Liver (tissue), 9 donors: ENCODE results near the gene SPP2. TPM values are rescaled to one million over a fixed set of nuclear protein-coding genes. Genes with fewer than 3 reads are reported as not detected.

Experiments used
- DNase-seq: peaks from one replicate; pipeline ENCODE4 v3.0.0-alpha.2; 2017; ENCODE audit warnings: low spot score
- H3K27ac ChIP-seq, 2 donors: one replicate each; pipeline ENCODE4 v1.7.0; 2013; ENCODE audit warnings: inconsistent platforms in 2 of 2, low read length in 2 of 2, control low read depth in 1 of 2, low read depth in 1 of 2, mild to moderate bottlenecking in 1 of 2
- H3K27me3 ChIP-seq, 4 donors: one replicate each; pipeline versions ENCODE4 v1.6.1 to v1.7.0; 2013; ENCODE audit warnings: low read length in 3 of 4, inconsistent platforms in 1 of 4, mild to moderate bottlenecking in 1 of 4, moderate library complexity in 1 of 4; ENCODE audit not compliant: control insufficient read depth in 4 of 4, insufficient read depth in 4 of 4
- H3K36me3 ChIP-seq, 4 donors: one replicate each; pipeline versions ENCODE4 v1.6.1 to v1.7.0; 2013; ENCODE audit warnings: low read length in 3 of 4, mild to moderate bottlenecking in 3 of 4, low read depth in 1 of 4, moderate library complexity in 1 of 4; ENCODE audit not compliant: control insufficient read depth in 4 of 4, insufficient read depth in 3 of 4
- H3K4me1 ChIP-seq, 4 donors: one replicate each; pipeline versions ENCODE4 v1.6.1 to v1.7.0; 2013; ENCODE audit warnings: low read length in 3 of 4, mild to moderate bottlenecking in 3 of 4, moderate library complexity in 1 of 4; ENCODE audit not compliant: control insufficient read depth in 4 of 4, insufficient read depth in 4 of 4
- H3K4me3 ChIP-seq, 3 donors: one replicate each; pipeline versions ENCODE4 v1.6.1 to v1.7.0; 2013; ENCODE audit warnings: low read length in 3 of 3, control low read depth in 1 of 3, low read depth in 1 of 3, mild to moderate bottlenecking in 1 of 3
- H3K9ac ChIP-seq, 2 donors: one replicate each; pipeline ENCODE4 v1.7.0; 2013; ENCODE audit warnings: low read length in 2 of 2, mild to moderate bottlenecking in 2 of 2, moderate library complexity in 2 of 2, control low read depth in 1 of 2, low read depth in 1 of 2
- H3K9me3 ChIP-seq, 4 donors: one replicate each; pipeline versions ENCODE4 v1.6.1 to v1.7.0; 2013; ENCODE audit warnings: low read length in 3 of 4; ENCODE audit not compliant: control insufficient read depth in 4 of 4
- GABPA ChIP-seq, 2 donors: IDR thresholded peaks in 1 of 2; conservative IDR thresholded peaks in 1 of 2; 2 replicates each; pipeline ENCODE4 v1.6.1; 2016; ENCODE audit warnings: antibody characterized with exemption in 2 of 2, mild to moderate bottlenecking in 1 of 2, moderate library complexity in 1 of 2
- HNF4A ChIP-seq, 2 donors: conservative IDR thresholded peaks; 2 replicates each; pipeline ENCODE4 v1.6.1; 2016; ENCODE audit warnings: antibody characterized with exemption in 2 of 2, mild to moderate bottlenecking in 2 of 2
- HNF4G ChIP-seq: IDR thresholded peaks from 2 replicates; pipeline ENCODE4 v1.6.1; 2016; ENCODE audit warnings: antibody characterized with exemption
- JUND ChIP-seq, 2 donors: IDR thresholded peaks; 2 replicates each; pipeline ENCODE4 v1.6.1; 2016; ENCODE audit warnings: antibody characterized with exemption in 2 of 2
- NR2F2 ChIP-seq: IDR thresholded peaks from 2 replicates; pipeline ENCODE4 v1.6.1; 2016; ENCODE audit warnings: antibody characterized with exemption
- RAD21 ChIP-seq, 2 donors: IDR thresholded peaks; 2 replicates each; pipeline ENCODE4 v1.6.1; 2016; ENCODE audit warnings: antibody characterized with exemption in 2 of 2, mild to moderate bottlenecking in 2 of 2
- REST ChIP-seq: IDR thresholded peaks from 2 replicates; pipeline ENCODE4 v1.6.1; 2016; ENCODE audit warnings: antibody characterized with exemption, mild to moderate bottlenecking
- SP1 ChIP-seq: IDR thresholded peaks from 2 replicates; pipeline ENCODE4 v1.6.1; 2018; ENCODE audit warnings: antibody characterized with exemption, mild to moderate bottlenecking
- TAF1 ChIP-seq: conservative IDR thresholded peaks from 2 replicates; pipeline ENCODE4 v1.6.1; 2016; ENCODE audit warnings: antibody characterized with exemption, mild to moderate bottlenecking
- WGBS: extraction: QIAGEN DNeasy Blood & Tissue Kit; methylation state at CpG from one replicate; pipeline ENCODE4 v1.1.7; 2013; 5-methylcytosine and 5-hydroxymethylcytosine counted together
- polyA plus RNA-seq, 2 donors: library from polyadenylated mRNA; stranded (reverse) in 1 of 2; unstranded in 1 of 2; fragments of 200-250 nt in 1 of 2; fragments of >200 nt in 1 of 2; fragmentation: Nextera tagmentation in 1 of 2; extraction: Ambion mirVana in 1 of 2; gene quantifications; one replicate each; pipeline versions ENCODE4 v1.2.1 to v1.2.3, GENCODE V29; 2013 to 2015
- total RNA-seq, 2 donors: library from RNA; depleted of rRNA; stranded (reverse); fragments of >200 nt; gene quantifications; one replicate each; pipeline ENCODE4 v1.2.3, GENCODE V29; 2014
- TF ChIP-seq, protein P1 (sequence below): IDR thresholded peaks from 2 replicates; pipeline ENCODE4 v1.6.1; 2016; ENCODE audit warnings: antibody characterized with exemption
- TF ChIP-seq, protein P2 (sequence below): fragments of 150-350 bp; IDR thresholded peaks from 2 replicates; pipeline ENCODE4 v1.5.1; 2017; ENCODE audit warnings: improper control_type of control experiment, low read depth, low read length; ENCODE audit not compliant: missing input control
- TF ChIP-seq, protein P3 (sequence below): IDR thresholded peaks from 2 replicates; pipeline ENCODE4 v1.6.1; 2016; ENCODE audit warnings: antibody characterized with exemption
- donor health status: healthy.
- donor health status: healthy.
- donor health status: healthy.
- donor health status: healthy.
- donor health status: healthy.

SPP2 gene
- total and polyA plus RNA-seq, 4 donors = 76.7 to 584 (median 147) TPM

DNA sequence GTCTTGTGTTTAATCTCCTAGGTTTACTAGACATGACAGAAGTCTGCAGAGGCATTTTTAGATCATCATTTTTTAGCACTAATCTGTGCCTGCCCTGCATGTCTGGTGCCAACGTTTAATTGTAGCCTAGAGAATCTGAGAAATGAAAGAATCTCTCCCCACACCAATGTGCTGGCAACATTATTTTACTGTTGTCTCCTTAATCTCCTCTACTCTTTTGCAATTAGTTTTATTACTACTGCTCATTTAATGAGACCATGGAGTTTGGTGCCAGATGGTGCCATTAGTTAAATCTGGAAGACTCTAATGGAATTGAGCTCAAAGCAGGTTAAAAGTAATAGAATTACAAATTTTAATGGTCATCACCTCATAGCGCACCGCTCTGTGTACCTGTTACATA is 4.0 kb upstream of the SPP2 start:
- H3K4me3 ChIP-seq = no peak overlapping the region
- 92% methylated on average over 3 of the region's 3 CpGs for WGBS
- H3K9me3 ChIP-seq = no peaks in the 10 kb centered on the region

More for the DNA sequence above, 4.0 kb upstream of the SPP2 start:
- H3K27ac ChIP-seq = no peak overlapping the region
- H3K36me3 ChIP-seq = no peaks in the 10 kb centered on the region
- H3K4me1 ChIP-seq = peaks cover 0 to 13% (median 1%) of the 10 kb centered on the region in 4 donors
- no peaks in the 10 kb centered on the region for H3K27me3 ChIP-seq
- DNase-seq = no peak
- TF ChIP-seq HNF4G (no peak), SP1 (no peak), JUND (IDR thresholded peaks at IDR 0.05) (no peak), HNF4A (conservative IDR thresholded peaks at IDR 0.05) (no peak), RAD21 (IDR thresholded peaks at IDR 0.05) (no peak), NR2F2 (no peak), GABPA (IDR thresholded peaks at IDR 0.05 in 1 of 2, conservative IDR thresholded peaks at IDR 0.05 in 1 of 2) (no peak), REST (no peak), TAF1 (no peak)
- TF ChIP-seq, protein P1, sequence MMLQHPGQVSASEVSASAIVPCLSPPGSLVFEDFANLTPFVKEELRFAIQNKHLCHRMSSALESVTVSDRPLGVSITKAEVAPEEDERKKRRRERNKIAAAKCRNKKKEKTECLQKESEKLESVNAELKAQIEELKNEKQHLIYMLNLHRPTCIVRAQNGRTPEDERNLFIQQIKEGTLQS = no peak
- TF ChIP-seq, protein P2, sequence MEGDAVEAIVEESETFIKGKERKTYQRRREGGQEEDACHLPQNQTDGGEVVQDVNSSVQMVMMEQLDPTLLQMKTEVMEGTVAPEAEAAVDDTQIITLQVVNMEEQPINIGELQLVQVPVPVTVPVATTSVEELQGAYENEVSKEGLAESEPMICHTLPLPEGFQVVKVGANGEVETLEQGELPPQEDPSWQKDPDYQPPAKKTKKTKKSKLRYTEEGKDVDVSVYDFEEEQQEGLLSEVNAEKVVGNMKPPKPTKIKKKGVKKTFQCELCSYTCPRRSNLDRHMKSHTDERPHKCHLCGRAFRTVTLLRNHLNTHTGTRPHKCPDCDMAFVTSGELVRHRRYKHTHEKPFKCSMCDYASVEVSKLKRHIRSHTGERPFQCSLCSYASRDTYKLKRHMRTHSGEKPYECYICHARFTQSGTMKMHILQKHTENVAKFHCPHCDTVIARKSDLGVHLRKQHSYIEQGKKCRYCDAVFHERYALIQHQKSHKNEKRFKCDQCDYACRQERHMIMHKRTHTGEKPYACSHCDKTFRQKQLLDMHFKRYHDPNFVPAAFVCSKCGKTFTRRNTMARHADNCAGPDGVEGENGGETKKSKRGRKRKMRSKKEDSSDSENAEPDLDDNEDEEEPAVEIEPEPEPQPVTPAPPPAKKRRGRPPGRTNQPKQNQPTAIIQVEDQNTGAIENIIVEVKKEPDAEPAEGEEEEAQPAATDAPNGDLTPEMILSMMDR = no peak
- TF ChIP-seq, protein P3, sequence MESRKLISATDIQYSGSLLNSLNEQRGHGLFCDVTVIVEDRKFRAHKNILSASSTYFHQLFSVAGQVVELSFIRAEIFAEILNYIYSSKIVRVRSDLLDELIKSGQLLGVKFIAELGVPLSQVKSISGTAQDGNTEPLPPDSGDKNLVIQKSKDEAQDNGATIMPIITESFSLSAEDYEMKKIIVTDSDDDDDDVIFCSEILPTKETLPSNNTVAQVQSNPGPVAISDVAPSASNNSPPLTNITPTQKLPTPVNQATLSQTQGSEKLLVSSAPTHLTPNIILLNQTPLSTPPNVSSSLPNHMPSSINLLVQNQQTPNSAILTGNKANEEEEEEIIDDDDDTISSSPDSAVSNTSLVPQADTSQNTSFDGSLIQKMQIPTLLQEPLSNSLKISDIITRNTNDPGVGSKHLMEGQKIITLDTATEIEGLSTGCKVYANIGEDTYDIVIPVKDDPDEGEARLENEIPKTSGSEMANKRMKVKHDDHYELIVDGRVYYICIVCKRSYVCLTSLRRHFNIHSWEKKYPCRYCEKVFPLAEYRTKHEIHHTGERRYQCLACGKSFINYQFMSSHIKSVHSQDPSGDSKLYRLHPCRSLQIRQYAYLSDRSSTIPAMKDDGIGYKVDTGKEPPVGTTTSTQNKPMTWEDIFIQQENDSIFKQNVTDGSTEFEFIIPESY = no peak
- no peak overlapping the region for H3K9ac ChIP-seq
